SK-N-MC (cell line): Measurements from ENCODE around the gene RIBC2.

Source experiments
- EZH2 ChIP-seq: fragments of 200-600 bp; sonication (generic); IDR thresholded peaks from one replicate; pipeline ENCODE4 v1.6.1; 2017; ENCODE audit warnings: antibody characterized with exemption
- POLR2AphosphoS5 ChIP-seq: IDR thresholded peaks from 2 replicates; pipeline ENCODE4 v1.6.1; 2012; ENCODE audit warnings: mild to moderate bottlenecking, low read depth, low read length, borderline replicate concordance

DNA sequence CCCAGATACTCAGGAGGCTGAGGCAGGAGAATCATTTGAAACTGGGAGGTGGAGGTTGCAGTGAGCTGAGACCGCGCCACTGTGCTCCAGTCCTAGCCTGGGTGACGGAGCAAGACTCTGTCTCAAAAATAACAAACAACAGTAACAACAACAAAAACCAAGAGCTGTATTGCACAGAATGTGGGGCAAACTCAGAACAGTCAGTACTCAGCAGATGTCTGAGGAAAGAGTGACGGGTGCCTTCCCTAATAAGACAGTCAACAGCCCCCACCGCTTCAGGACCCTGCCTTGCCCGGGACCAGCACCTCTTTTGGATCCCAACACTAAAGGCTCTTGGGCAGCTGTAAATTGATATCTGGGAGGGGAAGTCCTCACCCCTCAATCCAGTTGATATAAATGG is 40.3 kb downstream of the RIBC2 start:
- TF ChIP-seq POLR2AphosphoS5 (no peak), EZH2 (no peak)
